PC-9 (cell line): Measurements from ENCODE around the gene GAS7. TPM values are rescaled to one million over a fixed set of nuclear protein-coding genes. Genes with fewer than 3 reads are reported as not detected.

Experiments used
- BruUV-seq: library from RNA; stranded (reverse); fragments of 400-500 nt; replicated peaks from 2 replicates; lab custom pipeline; 2021; lab: Mats Ljungman, UMichigan
- CTCF ChIA-PET: fragments of 300-600 bp; sonication (Branson Sonifier 250); formaldehyde crosslinking; loops from one replicate; lab custom pipeline; 2022; ENCODE audit warnings: antibody characterized with exemption; lab: Charles Lee
- POLR2A ChIA-PET: fragments of 300-600 bp; sonication (Branson Sonifier 250); formaldehyde crosslinking; loops from one replicate; lab custom pipeline; 2022; ENCODE audit warnings: antibody characterized with exemption; ENCODE audit not compliant: unreplicated experiment; lab: Charles Lee
- DNase-seq, 2 experiments: peaks; one replicate each; pipeline versions ENCODE4 v3.0.0 to v3.0.0-alpha.2; 2015 to 2022; ENCODE audit warnings: mixed read lengths in 1 of 2
- H2AFZ ChIP-seq: fragments of 200-600 bp; sonication (generic); 2 replicates; pipeline ENCODE4 v1.8.1; 2017; ENCODE audit warnings: antibody characterized with exemption
- H3F3A ChIP-seq: fragments of 200-600 bp; sonication (generic); 2 replicates; pipeline ENCODE4 v1.8.1; 2017; ENCODE audit warnings: antibody characterized with exemption, mild to moderate bottlenecking, low read depth; ENCODE audit not compliant: insufficient read depth
- H3K27ac ChIP-seq: fragments of 200-600 bp; sonication (generic); 2 replicates; pipeline ENCODE4 v1.6.1; 2016; ENCODE audit warnings: mixed run types
- H3K27me3 ChIP-seq: fragments of 200-600 bp; sonication (generic); 2 replicates; pipeline ENCODE4 v1.6.1; 2016; ENCODE audit warnings: low read depth, mixed run types; ENCODE audit not compliant: insufficient read depth
- H3K36me3 ChIP-seq: fragments of 200-600 bp; sonication (generic); 2 replicates; pipeline ENCODE4 v1.6.1; 2016; ENCODE audit warnings: low read depth, mixed run types
- H3K4me1 ChIP-seq: fragments of 200-600 bp; sonication (generic); replicated peaks from 2 replicates; pipeline ENCODE4 v1.6.1; 2016; ENCODE audit warnings: mixed run types; ENCODE audit not compliant: insufficient read depth
- H3K4me2 ChIP-seq: fragments of 200-600 bp; sonication (generic); 2 replicates; pipeline ENCODE4 v1.6.1; 2017; ENCODE audit warnings: mixed run types
- H3K4me3 ChIP-seq: fragments of 200-600 bp; sonication (generic); 2 replicates; pipeline ENCODE4 v1.6.1; 2016; ENCODE audit warnings: mixed run types
- H3K79me2 ChIP-seq: fragments of 200-600 bp; sonication (generic); 2 replicates; pipeline ENCODE4 v1.6.1; 2017; ENCODE audit warnings: low read depth, mixed run types
- H3K9me2 ChIP-seq: fragments of 200-600 bp; sonication (generic); 2 replicates; pipeline ENCODE4 v1.8.1; 2017; ENCODE audit warnings: mild to moderate bottlenecking; ENCODE audit not compliant: insufficient read depth
- H3K9me3 ChIP-seq: fragments of 200-600 bp; sonication (generic); 2 replicates; pipeline ENCODE4 v1.8.1; 2016; ENCODE audit warnings: low read depth; ENCODE audit not compliant: insufficient read depth
- H4K20me1 ChIP-seq: fragments of 200-600 bp; sonication (generic); 2 replicates; pipeline ENCODE4 v1.8.1; 2017; ENCODE audit not compliant: insufficient read depth
- EZH2 ChIP-seq: fragments of 200-600 bp; sonication (generic); IDR thresholded peaks from 2 replicates; pipeline ENCODE4 v1.8.0; 2017; ENCODE audit warnings: antibody characterized with exemption, low read depth
- intact Hi-C: fragments of 100-400 bp; cut with micrococcal nuclease; formaldehyde crosslinking; loops from one replicate; pipeline ENCODE4 v1.10.0; 2022; ENCODE audit not compliant: unreplicated experiment
- total RNA-seq: library from RNA; stranded (reverse); gene quantifications from 2 replicates; pipeline ENCODE4 v1.2.3, GENCODE V29; 2021
- TF ChIP-seq, protein P1 (sequence below): fragments of 200-600 bp; sonication (generic); conservative IDR thresholded peaks from 2 replicates; pipeline ENCODE4 v1.6.1; 2017; ENCODE audit warnings: mixed run types, antibody characterized with exemption, mild to moderate bottlenecking, moderate library complexity

The GAS7 gene
- total RNA-seq, 1 experiment from 2014 or later: not detected

DNA sequence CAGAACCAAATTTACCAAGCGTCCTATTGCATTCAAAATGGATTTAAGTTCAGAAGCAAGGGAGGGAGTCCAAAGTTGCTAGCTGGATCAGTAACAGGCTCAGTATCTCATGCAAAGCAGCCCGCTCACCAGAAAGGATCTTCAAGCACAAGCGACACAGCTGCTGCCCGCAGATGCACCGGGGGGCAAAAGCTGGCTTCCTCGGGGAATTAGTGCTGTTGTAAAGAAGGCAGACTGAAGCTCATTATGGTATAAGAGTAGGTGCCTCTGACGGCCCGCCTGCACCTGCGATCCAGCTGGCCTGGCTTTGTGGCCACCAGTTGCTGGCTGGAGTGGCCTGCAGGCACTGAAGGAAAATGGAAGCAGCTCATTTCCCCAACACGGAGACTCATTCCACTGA is 165.0 kb downstream of the GAS7 start:
- ChIA-PET CTCF (no interaction called here), POLR2A (no interaction called here)
- Histone ChIP-seq H3F3A (no peaks in the 10 kb centered on the region), H3K9me3 (no peaks in the 10 kb centered on the region), H3K4me1 (no peaks in the 10 kb centered on the region), H3K79me2 (no peaks in the 10 kb centered on the region), H3K27ac (no peak overlapping the region), H3K4me2 (no peak overlapping the region), H2AFZ (no peak overlapping the region), H3K36me3 (no peaks in the 10 kb centered on the region), H4K20me1 (no peaks in the 10 kb centered on the region), H3K4me3 (no peak overlapping the region), H3K9me2 (no peaks in the 10 kb centered on the region), H3K27me3 (peaks cover 91% of the 10 kb centered on the region)
- no peak for DNase-seq
- TF ChIP-seq, protein P1, sequence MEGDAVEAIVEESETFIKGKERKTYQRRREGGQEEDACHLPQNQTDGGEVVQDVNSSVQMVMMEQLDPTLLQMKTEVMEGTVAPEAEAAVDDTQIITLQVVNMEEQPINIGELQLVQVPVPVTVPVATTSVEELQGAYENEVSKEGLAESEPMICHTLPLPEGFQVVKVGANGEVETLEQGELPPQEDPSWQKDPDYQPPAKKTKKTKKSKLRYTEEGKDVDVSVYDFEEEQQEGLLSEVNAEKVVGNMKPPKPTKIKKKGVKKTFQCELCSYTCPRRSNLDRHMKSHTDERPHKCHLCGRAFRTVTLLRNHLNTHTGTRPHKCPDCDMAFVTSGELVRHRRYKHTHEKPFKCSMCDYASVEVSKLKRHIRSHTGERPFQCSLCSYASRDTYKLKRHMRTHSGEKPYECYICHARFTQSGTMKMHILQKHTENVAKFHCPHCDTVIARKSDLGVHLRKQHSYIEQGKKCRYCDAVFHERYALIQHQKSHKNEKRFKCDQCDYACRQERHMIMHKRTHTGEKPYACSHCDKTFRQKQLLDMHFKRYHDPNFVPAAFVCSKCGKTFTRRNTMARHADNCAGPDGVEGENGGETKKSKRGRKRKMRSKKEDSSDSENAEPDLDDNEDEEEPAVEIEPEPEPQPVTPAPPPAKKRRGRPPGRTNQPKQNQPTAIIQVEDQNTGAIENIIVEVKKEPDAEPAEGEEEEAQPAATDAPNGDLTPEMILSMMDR: no peak
- TF ChIP-seq EZH2: no peak
- BruUV-seq: no TSS peak
- intact Hi-C loops: no loop called here

DNA sequence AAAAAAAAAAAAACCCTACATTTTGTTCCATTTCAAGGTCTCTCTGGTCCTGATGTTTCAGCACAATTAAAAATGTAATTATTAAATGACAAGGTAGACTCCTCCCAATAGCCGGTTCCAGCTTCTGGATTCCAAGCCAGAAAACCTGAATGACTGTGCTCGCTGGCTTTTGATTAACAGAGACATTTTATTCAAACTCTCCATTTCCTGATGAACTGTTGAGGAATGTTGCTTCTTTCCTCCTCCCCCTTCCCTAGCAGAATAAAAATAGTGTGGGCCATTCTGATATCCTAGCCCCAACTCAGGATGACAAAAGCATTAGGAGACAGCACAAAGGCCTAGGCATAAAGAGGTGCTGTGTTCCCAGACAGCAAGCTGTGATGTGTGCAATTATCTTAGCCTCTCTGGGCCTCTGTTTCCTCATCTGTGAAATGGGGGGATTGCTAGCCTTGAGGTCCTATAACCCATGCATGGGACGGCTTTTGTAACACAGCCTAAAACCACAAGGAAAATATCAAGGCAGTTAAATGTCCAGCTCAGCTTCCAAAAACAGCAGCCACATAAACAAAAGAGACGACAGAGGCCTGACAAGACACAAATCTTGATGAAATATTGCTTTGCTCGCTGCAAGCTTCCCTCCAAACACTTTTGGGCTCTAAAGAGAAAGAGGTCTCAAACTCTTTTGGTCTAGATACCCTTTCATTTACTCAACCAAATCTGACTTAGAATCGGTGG is 166.1 kb downstream of the GAS7 start:
- TF ChIP-seq, protein P1: no peak
- no peak for TF ChIP-seq EZH2
- ChIA-PET POLR2A (no interaction called here), CTCF (no interaction called here)
- H4K20me1 ChIP-seq: no peaks in the 10 kb centered on the region
- no peak overlapping the region for H3K4me3 ChIP-seq
- no TSS peak for BruUV-seq
- no peaks in the 10 kb centered on the region for H3K9me2 ChIP-seq
- H3K27ac ChIP-seq: no peak overlapping the region
- no peaks in the 10 kb centered on the region for H3F3A ChIP-seq
- H3K36me3 ChIP-seq: no peaks in the 10 kb centered on the region
- no peak overlapping the region for H3K4me2 ChIP-seq
- no peak overlapping the region for H2AFZ ChIP-seq
- no peak for DNase-seq
- peaks cover 90% of the 10 kb centered on the region for H3K27me3 ChIP-seq
- no peaks in the 10 kb centered on the region for H3K79me2 ChIP-seq
- H3K9me3 ChIP-seq: no peaks in the 10 kb centered on the region
- intact Hi-C loops: no loop called here
- no peaks in the 10 kb centered on the region for H3K4me1 ChIP-seq

DNA sequence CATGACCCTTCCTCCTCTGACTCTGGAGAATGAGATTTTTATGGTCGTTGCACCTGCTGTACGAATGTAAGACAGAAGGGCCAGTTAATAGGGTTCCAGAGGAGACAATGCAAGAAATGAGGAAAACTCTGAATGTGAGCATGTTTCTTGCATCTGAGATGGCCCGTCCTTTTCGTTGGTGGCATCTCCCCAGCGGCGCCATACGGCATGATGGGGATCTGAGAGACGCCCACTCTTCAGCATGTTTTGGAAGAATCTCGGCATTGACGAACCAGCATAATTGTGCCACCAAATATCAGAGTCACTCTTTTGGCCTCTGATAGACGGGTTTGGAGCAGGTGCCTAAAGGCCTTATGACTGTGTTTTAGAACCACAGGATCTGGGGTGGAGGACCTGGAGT is 166.8 kb downstream of the GAS7 start:
- no TSS peak for BruUV-seq
- Histone ChIP-seq H3K27me3 (peaks cover 90% of the 10 kb centered on the region), H3F3A (no peaks in the 10 kb centered on the region), H3K9me3 (no peaks in the 10 kb centered on the region), H3K9me2 (no peaks in the 10 kb centered on the region), H3K4me2 (no peak overlapping the region), H3K27ac (no peak overlapping the region), H3K36me3 (no peaks in the 10 kb centered on the region), H3K79me2 (no peaks in the 10 kb centered on the region), H2AFZ (no peak overlapping the region), H4K20me1 (no peaks in the 10 kb centered on the region), H3K4me1 (no peaks in the 10 kb centered on the region), H3K4me3 (no peak overlapping the region)
- intact Hi-C loops: no loop called here
- POLR2A ChIA-PET: no interaction called here
- no peak for TF ChIP-seq EZH2
- TF ChIP-seq, protein P1: no peak
- no peak for DNase-seq
- CTCF ChIA-PET: no interaction called here
